Glomerular visceral epithelial cell (primary cell): ENCODE measurements around the gene STOX2.
"Not testable (repeated sequence)": the region's sequence is repeated elsewhere in the genome, so short reads cannot be mapped to it uniquely, and the experiment has no call there.

Experiments
- DNase-seq: peaks from one replicate; pipeline ENCODE4 v3.0.0-alpha.2; 2016; ENCODE audit errors: extremely low spot score

Gene STOX2

DNA sequence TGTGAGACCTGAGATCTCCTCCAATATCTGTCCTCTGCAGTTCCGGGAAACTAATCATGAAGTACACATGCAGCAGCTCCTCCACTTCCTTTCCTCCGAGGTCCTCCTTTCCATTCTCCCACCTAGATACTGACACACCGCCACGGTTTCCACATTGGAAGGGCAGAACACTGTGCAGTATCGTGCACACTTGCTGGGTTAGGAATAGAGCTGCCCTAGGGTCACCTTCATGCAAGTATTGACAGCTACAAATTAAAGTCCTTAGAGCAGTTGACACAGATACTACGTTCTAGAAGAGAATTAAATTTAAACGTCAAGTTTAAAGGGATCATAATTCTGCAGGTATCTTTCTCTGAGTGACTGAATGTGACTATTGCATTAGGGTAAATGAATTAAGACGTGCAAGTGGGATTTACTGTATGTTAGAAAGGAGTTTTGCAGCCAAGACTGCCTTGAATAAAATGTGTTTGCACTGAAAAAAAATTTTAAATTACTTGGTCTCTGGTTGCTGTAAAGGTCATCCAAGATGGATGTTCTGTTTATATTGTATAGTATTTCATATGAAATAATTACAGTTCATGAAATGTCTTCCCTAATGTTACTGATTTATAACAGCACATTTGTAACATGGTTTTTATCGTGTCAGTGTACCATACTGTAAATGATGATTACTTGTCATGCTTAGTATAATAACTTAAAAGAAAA, 117.7 kb downstream of the STOX2 start:
- DNase-seq, result no peak

DNA sequence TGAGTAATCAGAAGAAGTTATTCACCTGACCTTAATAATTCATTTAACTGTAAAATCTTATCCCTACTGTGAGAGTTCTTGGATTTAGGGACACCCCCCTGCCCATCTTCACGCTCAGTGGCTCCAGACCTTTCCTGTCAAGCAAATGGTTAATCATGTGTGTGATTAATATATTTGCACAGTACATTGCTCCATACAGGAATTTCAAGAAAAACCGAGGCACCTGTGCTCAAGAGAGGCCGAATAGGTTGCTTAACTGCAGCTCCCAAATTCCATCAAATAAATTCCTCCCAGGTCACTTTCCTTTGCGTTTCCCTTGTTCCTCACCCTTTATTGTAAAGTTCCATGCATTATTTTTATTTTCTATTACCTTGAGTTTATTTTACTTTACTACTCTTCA, 119.5 kb downstream of the STOX2 start:
- no peak for DNase-seq

DNA sequence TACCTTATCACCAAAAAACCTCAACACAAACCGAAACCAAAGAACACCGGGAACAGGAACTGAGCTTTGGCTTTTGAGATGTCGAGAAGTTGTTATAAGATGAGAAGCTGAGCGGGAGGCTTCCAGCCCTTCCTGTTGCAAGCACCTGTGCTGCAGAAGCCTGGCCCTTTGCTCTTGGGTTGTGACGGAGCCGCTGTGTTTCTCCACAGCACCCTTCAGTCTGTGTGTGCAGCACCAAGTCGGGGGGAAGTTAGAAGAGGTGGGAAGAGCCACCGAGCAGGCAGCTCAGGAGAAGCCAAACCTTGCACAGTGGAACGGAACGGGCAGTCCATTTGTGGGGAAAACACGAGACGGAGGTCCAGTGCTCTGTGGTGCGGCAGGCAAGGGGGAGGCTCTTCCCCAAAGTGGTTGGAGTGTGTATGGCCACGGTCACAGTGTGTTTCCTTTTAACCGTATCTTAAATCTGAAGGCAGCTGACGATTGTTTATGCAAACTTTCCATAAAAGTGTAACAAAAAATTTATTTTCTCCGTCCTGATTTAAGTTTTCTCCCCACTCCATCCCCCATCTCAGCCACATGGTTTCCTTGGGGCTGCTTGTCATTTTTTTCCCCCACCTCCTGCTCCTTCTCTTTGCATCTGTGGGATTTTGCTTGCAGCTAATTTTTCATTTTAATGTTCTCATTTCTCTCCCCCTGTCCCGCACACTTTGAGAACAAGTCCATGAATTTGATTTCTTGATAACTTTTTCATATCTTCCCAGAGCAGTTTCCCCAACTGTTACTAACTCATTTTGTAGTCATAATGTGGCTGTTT, 123.7 kb downstream of the STOX2 start:
- DNase-seq, result no peak

DNA sequence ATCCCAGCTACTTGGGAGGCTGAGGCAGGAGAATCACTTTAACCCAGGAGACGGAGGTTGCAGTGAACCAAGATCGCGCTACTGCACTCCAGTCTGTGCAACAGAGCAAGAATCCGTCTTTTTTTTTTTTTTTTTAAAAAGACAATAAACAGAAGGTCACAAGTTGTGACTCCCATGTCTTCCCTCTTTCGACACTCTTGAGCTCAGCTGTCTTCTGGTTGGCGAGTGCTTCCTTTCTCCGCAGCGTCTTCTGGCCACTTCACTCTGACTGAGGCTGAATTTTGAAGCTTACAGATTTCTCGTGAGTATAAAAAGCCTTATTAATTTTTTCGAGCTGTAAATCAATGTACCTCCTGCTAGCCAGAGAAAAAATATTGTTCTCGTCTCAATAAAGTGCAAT, 124.9 kb downstream of the STOX2 start:
- DNase-seq, result no peak

DNA sequence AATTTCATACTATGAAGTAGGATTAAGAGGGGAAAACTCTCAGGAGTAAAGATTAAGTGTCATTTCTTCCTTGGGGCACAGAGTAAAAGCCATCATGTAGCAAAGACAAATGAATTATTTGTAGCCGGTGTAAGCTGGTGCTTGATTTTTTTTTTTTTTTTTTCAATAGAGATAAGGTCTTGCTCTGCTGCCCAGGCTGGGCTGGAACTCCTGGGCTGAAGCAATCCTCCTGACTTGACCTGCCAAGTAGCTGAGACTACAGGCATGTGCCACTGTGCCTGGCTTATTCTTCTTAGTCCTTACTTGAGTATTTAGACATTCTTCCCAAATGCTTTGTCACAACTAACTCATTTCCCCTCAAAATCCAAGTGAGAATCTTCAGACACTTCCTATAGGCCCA, 125.7 kb downstream of the STOX2 start:
- DNase-seq, result no peak

DNA sequence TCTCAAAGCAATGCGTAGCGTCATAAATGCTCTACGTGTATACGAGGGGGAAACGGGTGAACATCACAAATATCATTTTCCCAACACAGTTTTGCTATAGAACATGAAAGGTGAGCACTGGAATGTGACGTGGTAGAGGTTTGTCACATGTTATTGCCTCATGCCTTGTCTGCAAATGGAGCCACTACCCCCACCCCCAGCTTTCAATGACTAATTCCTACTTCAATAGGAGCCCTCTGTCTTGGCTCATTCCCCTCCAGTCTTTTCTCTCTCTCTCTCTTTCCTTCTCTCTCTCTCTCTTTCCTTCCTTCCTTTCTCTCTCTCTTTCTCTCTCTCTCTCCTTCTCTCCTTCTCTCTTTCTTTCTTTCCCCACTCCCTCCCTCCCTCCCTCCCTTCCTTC, 127.0 kb downstream of the STOX2 start:
- DNase-seq, result no peak

DNA sequence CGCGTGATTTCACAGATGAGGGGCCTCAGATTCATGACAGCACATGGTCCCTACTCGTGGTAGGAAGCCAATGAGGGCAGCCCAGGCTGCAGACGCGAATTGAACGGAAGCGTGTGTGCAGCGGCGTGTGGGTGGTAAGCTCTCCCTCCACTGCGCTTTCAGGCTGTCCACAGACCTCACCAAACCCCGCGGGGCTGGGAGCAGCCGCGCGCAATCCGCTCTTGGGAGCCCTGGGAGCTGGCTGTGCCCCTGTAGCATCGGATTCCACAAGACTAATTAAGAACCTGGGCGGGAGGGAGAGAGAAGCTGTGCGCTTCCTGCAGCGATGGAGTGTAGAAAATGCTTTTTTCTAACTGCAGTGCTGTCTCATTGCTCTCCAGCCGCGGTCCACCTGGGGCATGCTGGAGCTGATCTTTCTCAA, 134.9 kb downstream of the STOX2 start:
- DNase-seq, result no peak

DNA sequence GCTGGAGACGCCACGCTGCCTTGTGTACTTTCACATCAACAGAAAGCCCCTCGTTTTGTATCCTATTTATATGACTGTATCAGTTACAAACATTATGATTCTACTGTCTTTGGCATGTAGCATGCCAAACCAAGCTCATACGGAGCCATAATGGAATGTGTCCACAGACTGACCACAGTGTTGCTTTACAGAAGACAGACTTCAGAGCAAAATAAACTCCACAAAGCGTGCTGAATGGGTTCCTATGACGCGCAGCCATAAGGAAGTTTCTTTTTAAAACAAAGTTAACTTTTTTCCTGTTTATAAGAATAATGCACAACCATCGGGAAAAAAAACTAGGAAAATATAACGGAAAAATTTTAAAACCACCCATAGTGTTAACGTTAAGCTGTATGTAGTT, 136.0 kb downstream of the STOX2 start:
- DNase-seq, result no peak

DNA sequence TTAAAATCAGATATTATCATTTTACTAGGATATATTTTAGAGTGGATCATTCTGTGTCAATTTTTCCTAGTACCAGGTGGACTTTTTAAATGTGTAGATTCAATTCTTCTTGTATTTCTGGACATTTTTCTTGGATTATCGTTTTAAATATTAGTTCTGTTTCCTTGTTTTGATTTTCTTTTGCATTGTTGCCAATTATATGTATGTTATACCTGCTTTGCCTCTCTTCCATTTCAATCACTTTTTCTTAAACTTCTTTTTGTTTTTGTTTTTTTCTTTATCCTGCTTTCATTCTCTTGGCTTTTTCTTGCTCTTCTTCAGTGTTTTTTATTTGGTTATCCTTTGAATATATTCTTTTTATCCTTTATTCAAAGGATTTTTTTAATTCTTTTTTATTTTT, 141.0 kb downstream of the STOX2 start:
- DNase-seq, result no peak

DNA sequence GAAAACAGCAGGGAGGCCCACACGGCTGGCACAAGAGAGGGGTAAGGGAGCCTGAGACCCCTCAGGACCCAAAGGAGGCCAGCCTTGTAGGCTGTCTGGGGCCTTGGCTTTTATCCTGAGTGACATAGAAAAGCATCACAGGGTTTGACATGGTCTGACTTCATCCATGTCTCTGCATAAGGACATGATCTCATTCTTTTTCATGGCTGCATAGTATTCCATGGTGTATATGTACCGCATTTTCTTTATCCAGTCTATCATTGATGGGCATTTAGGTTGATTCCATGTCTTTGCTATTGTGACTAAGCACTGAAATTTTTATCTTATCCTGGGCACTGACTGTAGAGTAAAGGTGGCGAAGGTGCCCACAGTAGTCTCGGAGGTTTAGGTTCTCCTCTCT, 146.2 kb downstream of the STOX2 start:
- DNase-seq, result not testable (repeated sequence)

DNA sequence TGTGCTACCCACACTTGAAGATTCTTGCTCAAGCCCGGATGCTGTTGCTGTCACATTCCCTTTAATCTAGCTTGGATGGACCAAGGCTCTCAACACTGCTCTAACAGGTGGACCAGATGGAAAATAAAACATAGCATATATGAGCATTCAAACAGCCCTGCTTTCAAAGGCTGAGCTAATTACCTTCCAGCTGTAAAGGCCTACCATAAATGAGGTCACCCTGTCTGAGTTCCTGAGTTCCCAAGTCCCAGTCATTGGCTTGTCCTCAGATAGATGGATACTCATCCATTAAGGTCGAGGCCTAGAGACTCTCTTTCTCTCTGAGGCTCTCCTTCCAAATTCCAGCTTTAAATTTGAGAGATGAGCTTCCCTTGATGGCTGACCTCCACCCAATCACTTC, 147.5 kb downstream of the STOX2 start:
- no peak for DNase-seq

DNA sequence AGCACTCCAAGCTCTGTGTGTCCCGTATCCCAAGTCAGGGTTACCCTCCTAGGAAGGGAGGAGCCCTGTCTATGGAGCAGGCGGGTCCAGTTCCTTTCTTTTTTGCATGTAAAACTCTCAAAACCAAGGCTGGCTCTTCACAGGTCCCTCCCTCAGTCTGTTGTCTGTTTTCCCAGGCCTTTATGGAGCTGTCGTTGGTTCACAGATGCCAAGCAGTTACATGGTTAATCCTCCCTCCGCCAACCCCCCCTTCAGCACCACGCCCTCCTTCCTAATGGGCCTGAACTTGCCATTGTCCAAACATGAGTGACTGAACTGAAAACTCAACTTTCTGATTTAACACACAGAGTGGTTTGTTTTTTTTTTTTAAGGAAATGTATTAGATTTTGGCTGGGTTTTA, 148.3 kb downstream of the STOX2 start:
- no peak for DNase-seq

DNA sequence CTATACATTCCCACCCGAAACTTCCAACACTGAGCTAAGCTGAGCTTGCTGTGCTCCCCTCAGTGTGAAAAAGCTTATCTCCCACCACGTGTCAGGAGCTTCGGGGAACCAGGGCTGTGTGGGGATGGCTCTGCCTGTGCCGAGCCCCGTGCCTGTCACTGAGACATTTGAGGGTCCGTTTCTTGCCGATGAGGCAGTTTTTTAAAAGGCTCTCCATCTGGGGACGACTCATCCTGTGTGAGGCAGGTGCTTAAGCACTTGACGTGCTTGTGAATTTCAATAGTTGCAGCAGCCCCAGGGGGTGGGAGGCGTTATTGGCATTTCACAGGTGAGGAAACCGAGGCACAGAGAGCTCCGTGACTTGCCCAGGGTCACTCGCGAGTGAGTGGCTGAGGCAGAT, 151.8 kb downstream of the STOX2 start:
- DNase-seq, result no peak

DNA sequence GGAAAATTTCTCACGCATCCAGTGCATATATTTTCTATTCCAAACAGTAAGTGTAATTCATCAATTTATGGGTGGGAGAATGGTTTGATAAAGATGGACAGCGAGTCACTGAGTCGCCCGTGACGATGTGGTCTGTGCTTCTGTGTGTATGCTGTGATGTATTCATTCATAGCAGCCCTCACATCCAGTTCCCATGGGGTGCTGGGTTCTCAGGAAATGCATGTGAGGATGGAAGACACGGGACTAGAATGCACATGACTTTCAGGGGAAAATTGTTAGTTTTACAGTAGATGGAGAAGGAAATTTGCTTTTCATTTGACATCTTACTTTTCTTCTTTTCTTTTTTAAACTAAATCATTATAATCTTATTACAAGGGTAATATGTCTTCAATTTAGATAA, 152.9 kb downstream of the STOX2 start:
- no peak for DNase-seq

DNA sequence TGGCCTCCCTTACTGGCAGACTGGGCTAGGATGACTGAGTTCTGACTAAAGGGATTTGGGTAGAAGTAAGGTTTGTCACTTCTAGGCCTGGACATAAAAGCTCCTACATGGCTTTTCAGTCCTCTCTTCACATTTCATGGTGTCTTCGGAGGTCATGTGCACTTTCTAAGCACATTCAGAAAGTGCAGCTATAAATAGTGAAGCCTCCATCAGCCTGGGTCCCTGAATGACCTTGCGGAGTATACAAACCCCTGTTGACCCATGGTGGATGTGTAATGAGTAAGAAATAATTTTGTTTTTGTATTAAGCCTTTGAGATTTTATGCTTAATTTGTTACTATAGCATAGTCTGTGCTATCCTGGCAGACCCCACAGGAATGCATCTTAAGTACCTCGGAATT, 154.0 kb downstream of the STOX2 start:
- DNase-seq, result no peak

DNA sequence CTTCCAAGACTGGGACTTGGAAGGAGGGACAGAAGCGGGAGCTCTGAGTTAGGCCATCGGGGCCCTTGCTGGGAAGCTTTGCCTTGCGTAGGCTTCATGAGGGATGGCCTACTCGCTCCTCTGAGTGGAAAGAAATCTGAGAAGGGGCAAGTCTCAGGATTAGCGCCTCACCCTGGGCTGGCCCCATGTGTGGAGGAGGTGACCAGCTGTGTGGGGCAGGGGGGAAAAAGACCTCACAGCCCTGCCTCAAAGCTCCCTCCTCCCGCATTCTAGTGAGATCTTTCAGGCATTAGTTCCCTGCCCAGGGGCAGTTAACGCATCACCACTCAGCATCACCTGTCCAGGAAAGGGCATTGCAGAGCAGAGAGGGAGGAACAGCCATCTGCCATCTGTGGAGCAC, 156.5 kb downstream of the STOX2 start:
- no peak for DNase-seq

DNA sequence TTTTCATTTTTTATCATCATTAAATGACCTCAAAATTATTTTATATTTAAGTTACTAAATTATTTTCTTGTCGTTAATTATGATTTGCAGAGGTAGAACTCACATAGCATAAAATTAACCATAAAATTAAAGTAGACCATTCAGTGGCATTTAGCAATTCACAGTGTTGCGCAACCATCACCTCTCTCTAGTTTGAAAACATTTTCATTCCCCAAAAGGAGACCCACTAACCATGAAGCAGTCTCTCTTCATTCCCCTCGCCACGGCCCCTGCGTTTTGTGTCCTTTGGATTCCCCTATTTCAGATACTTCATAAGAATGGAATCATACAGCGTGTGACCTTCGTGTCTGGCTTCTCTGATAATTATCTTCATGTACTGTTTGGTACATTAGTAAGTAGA, 157.7 kb downstream of the STOX2 start:
- no peak for DNase-seq

DNA sequence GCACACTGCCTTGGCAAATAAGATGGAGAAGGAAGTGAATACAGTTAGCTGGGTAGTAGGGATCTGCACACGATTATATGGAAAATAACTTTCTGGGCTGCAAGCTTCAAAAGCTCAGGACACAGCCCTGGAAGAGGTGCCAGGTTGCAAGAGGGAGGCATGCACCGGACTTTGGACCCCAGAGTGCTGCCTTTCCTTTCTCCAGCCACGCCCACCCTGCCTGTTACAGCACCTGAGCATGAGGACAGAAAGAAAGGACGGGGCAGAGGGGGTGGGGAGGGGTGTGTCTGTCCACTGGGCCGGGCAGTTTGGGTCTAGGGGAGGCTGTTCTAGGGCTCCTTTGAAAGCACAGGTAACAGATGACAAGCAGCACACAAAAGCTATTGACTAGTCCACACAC, 159.8 kb downstream of the STOX2 start:
- DNase-seq, result no peak

DNA sequence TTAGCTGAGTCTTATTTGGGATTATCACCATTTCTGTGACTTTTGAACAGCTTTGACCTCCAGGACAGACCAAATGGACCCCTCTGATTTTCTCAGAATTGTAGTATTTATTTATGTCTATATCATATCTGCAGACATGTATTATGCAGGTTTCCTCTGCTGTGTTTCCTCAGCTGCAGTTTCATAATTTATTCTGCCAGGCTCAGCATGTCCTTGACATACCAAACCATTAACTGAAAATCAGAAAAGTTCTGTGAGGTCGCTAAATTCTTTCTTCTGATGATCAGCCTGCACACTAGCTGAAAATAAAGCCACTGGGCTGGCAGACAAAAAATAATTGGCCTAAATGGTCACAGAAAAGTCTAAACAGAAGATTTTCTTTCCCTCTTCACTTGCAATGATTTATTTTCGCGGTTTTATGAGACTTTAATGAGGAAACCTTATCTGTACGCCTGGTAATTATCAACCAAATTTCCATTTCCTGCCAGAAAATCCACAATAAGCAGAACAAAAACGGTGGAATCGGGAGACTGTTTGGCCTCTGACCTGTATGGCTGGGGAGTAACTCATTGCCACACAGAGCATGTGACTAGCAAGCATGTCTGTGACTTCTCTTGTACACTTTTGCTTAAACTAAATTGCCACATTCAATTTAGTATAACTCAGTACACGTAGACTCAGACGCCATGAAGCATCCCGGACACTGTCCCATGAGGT, 161.6 kb downstream of the STOX2 start:
- no peak for DNase-seq

DNA sequence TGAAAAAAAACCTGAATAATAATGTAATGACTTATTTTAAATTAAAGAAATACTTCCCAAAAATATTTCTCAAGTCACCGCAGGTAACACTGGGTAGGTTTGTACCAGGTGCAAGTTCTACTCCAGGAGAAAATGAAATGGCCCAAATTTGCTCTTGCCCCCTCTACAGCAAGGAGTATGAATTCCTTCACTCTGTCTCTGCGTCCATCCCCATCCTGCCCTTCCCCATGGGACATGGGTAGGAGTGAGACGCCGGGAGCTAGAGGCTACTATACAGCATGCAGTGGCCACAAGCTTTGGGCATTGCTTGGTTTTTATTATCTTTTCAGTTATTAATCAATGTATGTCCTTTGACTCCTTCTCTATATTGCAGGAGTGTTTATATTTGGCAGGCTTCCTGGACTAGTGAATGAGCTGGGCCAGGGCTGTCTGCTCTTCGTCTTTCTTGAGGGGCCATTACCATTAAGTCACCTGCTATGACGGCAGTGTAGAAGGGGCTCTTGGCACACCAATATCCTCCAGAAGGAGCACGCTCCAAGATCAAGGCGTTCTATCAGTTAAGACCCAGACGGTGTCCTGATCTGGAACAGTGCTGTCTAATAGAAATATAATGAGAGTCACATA, 162.9 kb downstream of the STOX2 start:
- no peak for DNase-seq
